Measurements from ENCODE around the gene TTC1.
"Not testable (repeated sequence)": the region's sequence is repeated elsewhere in the genome, so short reads cannot be mapped to it uniquely, and the experiment has no call there.

TTC1 gene, protein sequence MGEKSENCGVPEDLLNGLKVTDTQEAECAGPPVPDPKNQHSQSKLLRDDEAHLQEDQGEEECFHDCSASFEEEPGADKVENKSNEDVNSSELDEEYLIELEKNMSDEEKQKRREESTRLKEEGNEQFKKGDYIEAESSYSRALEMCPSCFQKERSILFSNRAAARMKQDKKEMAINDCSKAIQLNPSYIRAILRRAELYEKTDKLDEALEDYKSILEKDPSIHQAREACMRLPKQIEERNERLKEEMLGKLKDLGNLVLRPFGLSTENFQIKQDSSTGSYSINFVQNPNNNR

DNA sequence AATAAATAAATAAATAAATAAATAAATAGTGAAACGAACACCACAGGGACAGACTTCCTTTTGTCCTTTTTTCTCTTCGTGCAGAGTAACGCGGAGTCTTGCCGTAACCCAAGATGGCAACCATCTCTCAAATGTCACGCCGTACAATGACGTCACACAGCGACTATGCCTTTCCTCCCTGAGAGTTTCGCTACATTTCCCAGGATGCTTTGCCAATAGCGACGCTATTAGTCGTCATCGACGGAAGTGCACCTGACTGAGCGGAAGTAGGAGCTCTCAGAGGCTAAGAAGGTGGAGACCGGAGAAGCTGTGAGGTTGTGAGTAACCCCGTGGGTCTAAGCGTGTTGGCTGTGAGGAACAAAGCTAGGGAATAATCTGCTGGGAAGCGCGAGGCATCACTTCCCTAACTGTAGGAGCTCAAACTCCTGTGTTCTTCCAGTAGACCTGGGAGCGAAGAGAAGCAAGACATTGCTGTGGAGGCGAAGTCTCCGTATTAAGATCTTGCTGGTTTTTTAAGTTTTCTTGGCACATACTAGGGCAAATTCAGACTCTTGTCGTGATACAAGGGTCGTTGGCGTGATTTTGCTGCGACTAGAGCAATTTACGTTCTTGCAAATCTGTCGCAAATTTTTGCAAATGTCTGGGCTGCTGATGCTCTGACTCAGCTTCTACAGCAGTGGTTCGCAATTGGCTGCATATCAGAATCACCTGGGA lies at the start of gene TTC1:
TSS of gene TTC1 (plus strand) at position 263 of the 714 bp plus-strand sequence. CDS start 1,390 bp downstream, outside the sequence.
- peak; percentile 99 for DNase-seq (ENCODE audit: low spot score)

DNA sequence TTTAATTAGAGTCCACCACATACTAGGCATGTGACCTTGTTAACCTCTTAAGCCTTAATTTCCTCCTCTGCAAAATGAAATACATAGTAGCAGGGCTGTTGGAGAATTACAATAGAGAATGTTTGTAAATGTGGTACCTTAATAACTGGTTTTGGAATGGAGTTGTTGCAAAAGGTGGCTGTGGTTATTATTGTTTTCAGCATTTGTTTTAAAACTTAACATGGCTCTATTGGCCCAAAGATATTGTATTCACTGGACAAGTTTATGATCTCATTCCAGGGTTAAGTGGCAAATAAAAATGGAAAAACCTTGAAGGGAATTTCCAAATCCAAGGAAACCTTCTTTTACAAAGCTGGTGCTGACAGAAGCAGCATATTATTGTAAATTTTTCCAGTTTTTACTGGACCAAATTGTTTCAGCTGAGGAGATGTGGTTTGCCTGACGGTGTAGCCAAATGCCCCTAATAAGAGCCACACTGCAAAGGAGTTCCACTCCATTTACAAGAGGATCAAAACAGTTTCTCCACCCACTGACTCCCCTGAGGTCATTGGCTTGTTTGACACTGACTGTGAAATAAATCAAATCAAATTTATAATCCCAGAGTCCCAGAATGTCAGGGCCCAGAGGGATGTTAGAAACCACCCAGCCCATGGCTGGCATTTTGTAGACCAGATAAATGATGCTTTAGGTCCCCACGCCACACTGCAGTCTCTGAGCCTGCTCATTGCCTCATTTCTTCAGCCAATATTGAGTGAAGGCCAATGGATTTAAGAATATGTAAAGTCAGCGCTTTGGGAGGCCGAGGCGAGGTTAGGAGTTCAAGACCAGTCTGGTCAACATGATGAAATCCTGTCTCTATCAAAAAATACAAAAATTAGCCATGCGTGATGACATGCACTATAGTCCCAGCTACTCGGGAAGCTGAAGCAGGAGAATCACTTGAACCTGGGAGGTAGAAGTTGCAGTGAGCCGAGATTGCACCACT lies 47.5 kb upstream of the TTC1 start:
- no peak for DNase-seq (ENCODE audit: low spot score)

DNA sequence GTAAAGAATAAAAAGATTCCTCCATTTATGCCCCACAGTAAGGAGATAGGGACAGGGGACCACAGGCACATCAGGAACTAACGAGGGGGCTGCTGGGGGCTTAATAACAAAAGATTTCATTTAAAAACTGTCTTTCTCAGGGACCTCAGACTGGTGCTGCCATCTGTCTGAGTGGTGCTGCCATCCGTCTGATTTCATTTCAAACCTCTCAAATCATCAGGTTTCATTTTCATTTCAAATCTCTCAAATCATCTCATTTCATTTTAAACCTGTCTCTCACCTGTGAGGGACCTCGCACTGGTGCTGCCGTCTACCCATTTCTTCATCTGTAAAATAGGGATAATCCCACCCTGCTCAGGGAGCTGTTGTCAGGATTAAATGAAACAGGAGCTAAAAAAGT lies 46.7 kb upstream of the TTC1 start:
- DNase-seq (ENCODE audit: low spot score), result no peak

DNA sequence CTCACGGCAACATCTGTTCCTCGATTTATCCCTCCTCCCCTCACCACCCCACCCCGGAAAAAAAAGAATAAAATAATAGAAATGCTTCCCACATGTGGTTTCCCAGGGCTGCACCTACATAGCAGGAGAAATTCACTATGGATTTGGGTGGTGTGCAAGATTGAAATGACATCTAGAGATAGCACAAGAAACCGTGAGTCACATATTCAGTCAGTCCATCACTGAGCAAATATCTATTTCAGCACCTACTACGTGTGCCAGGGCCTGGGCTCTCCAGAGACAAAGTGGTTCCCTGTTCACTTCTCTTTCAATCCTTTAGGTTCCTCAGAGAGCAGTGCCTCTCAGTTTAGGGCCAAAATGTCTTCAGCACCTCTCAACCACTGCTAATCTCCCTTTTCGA lies 45.0 kb upstream of the TTC1 start:
- DNase-seq (ENCODE audit: low spot score), result no peak

DNA sequence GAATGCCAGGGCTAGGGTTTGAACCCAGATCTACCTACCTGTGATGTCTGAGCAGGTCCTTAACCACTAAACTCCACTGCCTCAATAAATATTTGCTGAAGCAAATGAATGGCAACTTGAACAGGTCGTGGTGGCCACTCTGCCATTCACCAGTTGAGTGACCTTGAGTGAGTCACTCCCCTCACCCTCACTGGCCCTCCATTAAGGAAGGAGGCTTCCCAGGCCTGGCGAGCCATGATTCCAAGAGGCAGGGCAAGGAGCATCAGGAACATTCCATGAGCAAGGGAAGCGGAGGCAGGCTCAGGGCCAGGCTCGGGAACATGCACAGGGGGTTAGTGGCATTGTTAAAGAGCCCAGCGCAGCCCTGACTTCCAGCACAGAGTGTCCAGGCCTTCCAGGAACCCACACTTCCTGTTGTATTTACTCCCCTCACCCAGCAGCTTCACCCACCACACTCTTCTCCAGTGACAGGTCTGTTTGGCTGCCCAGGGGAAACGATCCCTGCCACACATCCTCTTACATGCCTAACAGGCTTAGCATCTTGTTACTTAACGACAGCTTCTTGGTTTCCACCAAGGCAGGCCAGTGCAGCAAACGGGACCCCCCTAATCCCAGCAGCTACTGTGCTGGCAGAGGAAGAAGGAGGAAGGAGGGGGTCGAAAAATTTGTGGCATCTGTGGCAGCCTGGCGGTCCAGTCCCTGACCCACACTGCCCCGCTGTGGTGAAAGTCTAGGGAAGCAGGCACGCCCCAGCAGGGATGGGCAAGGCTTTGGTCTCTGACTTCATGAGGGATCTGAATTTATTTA lies 43.7 kb upstream of the TTC1 start:
- peak; percentile 55 for DNase-seq (ENCODE audit: low spot score)

DNA sequence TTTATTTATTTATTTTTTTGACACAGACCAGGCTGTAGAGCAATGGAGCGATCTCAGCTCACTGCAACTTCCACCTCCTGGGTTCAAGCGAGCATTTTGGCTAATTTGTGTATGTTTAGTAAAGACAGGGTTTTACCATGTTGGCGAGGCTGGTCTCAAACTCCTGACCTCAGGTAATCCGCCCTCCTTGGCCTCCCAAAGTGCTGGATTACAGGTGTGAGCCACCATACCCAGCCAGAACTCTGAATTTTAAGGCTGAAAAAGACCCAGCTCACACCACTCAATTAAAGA lies 43.2 kb upstream of the TTC1 start:
- not testable (repeated sequence) for DNase-seq (ENCODE audit: low spot score)

DNA sequence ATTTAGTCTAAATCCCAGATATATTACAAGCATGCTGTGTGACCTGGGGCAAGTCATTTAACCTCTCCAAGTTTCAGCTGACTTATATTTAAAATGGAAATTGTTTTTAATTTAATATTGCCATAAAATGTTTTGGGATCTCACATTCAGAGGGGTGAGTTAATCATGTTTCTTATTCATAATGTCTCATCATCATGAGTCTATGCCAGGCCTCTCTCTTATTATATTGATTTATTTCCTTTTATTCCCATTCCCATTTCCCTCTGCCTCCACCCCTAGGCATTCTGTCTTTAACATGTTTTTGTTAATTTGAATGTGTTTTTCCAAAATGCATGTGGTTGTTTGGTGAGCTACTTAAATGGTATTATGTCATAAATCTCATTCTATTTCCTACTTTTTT lies 39.0 kb upstream of the TTC1 start:
- peak; percentile 11 for DNase-seq (ENCODE audit: low spot score)

DNA sequence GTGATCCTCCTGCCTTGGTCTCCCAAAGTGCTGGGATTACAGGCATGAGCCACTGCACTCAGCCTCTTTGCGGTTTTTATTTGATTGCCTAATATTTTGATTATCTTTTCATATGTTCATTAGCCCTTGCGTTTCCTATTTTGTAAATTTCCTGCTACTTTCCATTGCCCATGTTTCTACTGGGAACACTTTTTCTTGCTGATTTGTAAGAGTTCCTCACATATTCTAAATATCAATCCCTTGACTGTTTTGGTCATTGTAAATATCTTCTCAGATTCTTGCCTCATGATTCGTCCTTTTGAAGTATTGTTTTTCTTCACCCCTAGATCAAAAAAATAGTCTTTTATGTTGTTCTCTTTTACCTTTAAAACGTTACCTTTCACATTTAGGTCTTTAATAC lies 37.9 kb upstream of the TTC1 start:
- DNase-seq (ENCODE audit: low spot score), result no peak

DNA sequence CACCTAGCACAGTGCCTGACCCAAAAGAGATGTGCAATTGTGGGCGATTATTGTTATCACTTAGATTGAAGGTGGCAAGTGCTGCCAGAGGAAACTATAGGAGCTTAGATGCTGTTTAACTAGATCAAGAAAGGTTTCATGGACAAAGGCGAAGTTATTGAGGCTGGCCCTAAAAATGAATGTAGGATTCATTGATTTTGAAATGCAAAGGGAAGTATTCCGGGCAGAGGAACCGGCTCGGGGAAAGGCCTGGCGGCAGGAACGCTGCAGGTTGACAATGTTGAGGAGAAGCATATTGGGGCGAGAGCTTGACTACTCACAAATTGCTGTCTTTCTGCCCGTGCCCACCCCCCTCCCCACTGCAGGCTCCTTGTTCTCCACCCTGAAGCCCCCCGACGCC lies 37.4 kb upstream of the TTC1 start:
- DNase-seq (ENCODE audit: low spot score), result no peak

DNA sequence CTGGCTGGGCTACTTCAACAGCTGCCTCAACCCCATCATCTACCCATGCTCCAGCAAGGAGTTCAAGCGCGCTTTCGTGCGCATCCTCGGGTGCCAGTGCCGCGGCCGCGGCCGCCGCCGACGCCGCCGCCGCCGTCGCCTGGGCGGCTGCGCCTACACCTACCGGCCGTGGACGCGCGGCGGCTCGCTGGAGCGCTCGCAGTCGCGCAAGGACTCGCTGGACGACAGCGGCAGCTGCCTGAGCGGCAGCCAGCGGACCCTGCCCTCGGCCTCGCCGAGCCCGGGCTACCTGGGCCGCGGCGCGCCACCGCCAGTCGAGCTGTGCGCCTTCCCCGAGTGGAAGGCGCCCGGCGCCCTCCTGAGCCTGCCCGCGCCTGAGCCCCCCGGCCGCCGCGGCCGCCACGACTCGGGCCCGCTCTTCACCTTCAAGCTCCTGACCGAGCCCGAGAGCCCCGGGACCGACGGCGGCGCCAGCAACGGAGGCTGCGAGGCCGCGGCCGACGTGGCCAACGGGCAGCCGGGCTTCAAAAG lies 36.9 kb upstream of the TTC1 start:
- DNase-seq (ENCODE audit: low spot score), result no peak

DNA sequence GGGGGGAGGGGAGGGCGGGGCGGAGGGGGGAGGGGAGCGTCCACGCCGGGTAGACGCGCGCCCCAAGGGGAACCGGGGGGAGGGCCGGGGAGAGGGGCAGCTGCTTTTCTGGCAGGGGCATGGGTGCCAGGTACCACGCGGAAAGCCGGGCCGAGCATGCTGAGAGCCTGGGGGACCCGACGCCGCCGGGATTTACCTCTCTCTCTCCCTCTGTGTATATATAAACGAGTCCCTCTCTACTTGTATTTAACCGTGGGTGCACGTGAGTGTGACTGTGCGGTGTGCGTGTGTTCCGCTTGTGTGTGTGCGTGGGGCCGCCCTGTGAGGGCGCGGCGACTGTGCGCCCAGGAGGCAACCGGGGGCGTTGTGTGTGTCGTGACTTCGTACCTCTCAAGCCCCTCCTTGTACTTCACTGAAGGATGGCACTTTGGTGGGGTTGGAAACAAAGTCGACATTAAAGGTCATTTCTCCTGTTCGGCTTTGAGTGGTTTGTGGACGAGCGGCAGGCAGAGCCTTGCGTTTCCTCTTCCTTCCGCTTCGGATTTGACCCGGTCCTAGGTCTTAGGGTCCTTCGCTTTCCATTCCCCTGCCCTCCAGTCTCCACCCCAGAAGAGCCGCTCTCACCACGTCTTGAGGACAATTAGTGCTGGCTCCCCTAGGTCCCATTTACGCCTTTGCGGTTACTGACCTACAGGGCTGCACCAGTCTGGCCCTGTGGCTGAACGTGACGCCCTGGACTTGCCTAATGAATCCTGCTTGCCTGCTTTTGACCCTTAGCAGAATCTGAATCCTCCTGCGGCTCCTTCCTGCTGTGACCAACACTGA lies 36.2 kb upstream of the TTC1 start:
- no peak for DNase-seq (ENCODE audit: low spot score)

DNA sequence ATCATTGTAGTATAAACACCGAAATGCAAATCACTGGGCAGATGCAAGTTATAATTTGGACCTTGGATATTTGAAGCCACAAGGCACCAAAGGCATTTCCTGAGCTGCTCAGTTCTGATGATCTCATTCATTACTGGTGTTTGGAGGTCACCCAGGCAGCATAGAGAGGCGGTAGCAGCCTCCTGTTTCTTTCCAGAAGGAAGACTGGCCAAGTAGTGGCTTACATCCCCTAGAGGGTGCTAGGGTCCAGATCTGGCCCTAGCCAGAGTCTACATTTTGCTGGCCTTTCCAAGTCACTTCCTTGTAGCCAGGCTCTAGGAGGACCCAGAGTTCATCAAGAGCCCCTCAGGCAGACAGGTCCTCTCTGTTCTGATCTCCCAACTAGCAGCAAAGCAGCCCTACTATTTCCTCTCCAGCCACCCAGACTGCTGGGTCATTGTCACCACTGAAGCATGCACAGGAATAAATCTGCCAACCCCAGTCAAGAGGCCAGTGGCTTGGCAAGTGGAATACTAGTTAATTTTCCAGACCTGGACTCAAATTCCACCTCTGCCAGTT lies 33.4 kb upstream of the TTC1 start:
- DNase-seq (ENCODE audit: low spot score), result peak; percentile 66

DNA sequence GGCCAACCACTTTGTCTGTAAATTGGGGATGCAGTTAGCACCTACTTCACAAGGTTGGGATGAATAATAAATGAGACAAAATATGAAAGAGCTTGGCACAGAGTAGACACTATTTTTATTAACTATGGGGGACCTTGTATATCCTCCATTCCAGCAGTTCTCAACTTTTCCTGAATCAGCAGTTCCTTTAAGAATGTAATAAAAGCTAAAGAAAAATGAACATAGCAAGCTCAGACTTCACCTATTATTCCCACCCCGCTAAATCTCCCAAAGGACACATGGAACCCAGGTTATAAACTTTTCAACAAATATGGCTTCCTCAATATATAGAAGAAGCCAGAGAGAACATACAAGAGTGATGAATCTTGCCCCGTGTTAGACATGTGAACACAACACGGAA lies 32.0 kb upstream of the TTC1 start:
- DNase-seq (ENCODE audit: low spot score), result no peak

DNA sequence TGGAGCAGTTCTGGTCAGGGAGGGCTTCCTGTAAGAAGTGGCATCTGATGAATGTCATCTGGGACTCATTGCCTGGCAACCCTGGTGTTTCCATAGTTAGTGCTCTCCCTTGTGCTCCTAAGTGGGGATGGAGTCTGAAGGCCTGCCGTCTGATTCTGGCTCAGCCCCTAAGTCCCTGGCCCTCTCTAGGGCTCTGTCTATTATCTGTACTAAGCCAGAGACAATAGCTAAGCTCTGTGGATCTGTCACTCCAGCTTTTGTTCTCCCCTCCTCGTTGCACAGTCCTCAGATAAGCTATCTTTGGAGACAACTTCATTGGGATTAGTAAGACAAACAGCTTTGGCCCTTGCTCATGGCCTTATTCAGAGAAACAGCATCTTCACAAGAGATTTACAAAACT lies 30.6 kb upstream of the TTC1 start:
- DNase-seq (ENCODE audit: low spot score), result no peak

DNA sequence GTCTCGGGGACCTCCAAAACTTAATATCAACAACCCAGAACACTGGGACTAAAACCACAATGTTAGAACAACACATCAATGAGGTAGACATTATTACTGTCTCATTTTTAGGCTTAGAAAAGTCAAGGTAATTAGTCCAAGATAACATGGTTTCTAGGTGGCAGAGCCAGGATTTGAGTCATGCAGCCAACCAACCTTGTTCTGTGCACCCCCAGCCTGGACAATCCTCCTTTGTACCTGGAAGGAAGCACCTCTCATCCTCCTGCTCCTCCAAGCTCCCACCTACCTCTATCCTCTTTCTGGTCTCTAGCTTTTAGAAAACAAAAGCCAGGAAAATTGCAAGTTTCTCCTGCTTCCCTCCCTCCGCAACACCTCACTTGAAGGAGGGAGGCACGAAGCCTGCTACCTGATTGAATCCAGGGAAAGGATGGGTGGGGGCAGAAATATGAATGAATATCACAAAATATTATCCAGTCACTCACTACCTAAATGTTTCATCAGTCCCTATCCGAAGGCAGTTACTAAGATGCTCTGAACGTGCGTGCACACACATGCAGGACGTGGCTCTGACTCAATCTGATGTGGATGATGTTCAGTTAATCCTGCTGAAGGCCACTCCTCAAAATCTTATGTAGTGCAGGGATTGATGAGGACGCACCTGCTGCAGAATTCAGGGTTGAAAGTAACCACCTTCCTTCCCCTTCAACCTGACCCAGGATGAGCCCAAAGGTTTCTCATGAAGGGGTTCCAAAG lies 26.3 kb upstream of the TTC1 start:
- no peak for DNase-seq (ENCODE audit: low spot score)

DNA sequence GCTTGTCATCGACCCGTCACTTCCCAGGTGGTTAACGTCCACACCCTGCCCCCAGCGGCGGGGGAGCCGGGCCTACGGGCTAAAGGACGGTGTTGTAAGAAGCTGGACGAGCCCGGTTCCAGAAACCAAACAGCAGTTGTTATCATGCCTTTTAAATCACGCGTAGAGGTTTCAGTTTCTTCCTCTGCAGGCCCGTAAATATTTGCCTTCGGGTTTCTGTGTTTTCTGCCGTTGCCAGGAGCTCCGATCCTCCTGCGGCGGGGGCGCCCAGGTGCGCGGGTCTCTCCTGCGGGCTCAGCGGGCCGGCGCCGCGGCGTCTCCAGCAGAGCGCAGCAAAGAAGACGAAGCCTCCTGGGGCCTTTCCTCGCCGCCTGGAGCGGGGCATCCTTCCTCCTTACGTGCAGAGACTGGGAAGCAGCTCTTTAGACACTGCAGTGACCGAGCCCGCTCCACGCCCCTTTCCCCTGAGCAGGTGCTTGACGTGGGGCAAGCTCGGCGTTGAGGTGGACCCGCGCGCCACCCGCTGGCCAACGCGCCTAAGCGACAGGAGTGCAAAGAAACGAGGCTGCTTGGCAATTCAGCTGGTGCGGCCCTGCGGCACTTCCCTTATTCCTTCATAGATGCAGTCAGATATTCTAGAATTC lies 21.8 kb upstream of the TTC1 start:
- peak; percentile 35 for DNase-seq (ENCODE audit: low spot score)

DNA sequence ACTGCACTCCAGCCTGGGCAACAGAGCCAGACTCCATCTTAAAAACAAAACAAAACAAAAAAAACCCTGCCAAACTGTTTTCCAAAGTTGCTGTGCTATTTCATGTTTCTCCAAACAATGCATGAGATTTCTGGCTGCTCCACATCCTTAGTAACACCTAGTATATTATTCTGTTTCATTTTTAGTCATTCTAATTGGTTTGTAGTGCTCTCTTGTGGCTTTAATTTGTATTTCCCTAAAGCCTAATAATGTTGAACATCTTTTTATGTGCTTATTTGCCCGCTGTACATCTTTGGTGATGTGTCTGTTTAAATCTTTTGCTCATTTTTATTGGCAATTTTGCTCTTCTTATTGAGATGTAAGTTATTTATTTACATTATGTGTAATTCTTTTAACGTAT lies 18.4 kb upstream of the TTC1 start:
- peak; percentile 46 for DNase-seq (ENCODE audit: low spot score)

DNA sequence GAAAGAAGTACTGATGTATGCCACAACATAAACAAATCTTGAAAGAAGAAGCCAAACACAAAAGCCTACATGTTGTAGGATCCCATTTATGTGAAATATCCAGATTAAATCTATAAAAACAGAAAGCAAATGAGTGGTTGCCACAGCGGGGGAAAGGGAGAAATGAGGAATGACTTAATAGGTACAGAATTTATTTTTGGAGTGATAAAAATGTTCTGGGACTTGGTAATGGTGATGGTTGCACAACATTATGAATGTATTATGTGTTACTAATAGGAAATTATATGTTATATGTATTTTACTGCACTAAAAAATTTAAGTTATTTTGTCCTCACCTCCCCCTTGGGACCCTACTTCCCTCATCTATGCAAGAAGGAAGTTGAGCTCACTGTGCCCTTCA lies 16.4 kb upstream of the TTC1 start:
- no peak for DNase-seq (ENCODE audit: low spot score)

DNA sequence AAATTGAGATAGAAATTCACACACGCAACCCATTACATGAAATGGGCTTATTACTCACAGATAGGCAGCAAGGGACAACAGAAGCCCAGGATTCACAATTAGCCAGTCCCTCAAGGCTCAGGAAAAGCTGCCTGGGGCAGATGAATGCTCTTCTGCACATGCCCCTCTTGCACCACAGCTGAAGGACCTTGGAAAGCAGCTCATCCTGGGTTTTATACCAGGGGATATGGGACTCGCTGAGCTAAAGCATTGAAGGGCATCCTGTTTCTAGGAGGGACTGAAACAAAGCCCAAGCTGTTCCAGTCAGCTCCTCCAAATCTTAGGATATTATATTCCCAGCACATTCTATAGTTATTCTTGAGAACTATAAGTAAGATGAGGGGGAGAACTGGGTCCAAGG lies 15.7 kb upstream of the TTC1 start:
- DNase-seq (ENCODE audit: low spot score), result no peak
